Activated T-cell treated with anti-CD3 and anti-CD28 coated beads, Interleukin-2, amount 50 U/mL, for 4 hours (primary cell): Measurements from ENCODE around the gene LTBP1. TPM values are rescaled to one million over a fixed set of nuclear protein-coding genes. Genes with fewer than 3 reads are reported as not detected.

Source experiments
- ATAC-seq, 2 donors: fragments of 200-7000 bp; cut with Tn5 transposase; one replicate each; pipeline ENCODE4 v1.10.0; 2021
- DNase-seq: peaks from one replicate; pipeline ENCODE4 v3.0.0-alpha.2; 2020
- H3K27me3 Mint-ChIP-seq: one replicate; pipeline ENCODE4 v1.8.0; 2021; ENCODE audit warnings: low read depth, mixed read lengths
- H3K36me3 Mint-ChIP-seq: one replicate; pipeline ENCODE4 v1.8.0; 2022; ENCODE audit warnings: mixed read lengths; ENCODE audit not compliant: insufficient read depth
- H3K4me1 Mint-ChIP-seq: one replicate; pipeline ENCODE4 v1.8.0; 2021; ENCODE audit warnings: low read depth, mixed read lengths
- H3K4me3 Mint-ChIP-seq: one replicate; pipeline ENCODE4 v1.8.0; 2021; ENCODE audit warnings: mild to moderate bottlenecking, moderate library complexity, mixed read lengths
- H3K9me3 Mint-ChIP-seq: one replicate; pipeline ENCODE4 v1.8.0; 2021; ENCODE audit warnings: mixed read lengths
- total RNA-seq, 3 donors: library from RNA; stranded (reverse); gene quantifications; one replicate each; pipeline ENCODE4 v1.2.1, GENCODE V29; 2021

Gene LTBP1
- total RNA-seq, 3 donors from 2014 or later = 0.21 to 0.33 (median 0.22) TPM

- peaks cover 3% of the 10 kb centered on the region for H3K27me3 Mint-ChIP-seq
- no peak overlapping the region for H3K4me3 Mint-ChIP-seq
- H3K36me3 Mint-ChIP-seq = no peaks in the 10 kb centered on the region
- ATAC-seq = no peak
- peaks cover 5% of the 10 kb centered on the region for H3K9me3 Mint-ChIP-seq
- no peaks in the 10 kb centered on the region for H3K4me1 Mint-ChIP-seq
- DNase-seq = no peak
Measured at GRCh38 chr2:33116799-33117198, 170.0 kb downstream of the LTBP1 start.

DNA sequence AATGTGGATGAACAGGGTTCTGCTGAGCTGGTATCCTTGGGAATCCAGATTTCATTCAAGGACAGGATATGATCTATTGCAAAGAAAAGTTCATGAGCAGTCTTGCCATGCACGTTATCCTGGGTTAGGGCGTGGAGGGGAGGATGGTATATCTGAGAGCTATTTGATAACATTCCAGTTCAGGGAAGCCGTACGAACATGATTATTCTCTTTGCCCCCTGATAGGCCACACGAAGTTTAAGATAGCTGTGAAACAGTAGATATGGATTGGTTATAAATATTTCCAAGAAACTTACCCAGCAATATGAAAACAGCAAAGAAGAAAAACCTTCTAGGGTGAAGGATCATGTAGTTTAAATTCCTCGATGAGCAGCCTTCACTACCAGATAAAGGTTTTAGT lies 171.9 kb downstream of the LTBP1 start:
- Mint-ChIP-seq H3K4me1 (no peaks in the 10 kb centered on the region), H3K4me3 (no peak overlapping the region), H3K9me3 (peaks cover 5% of the 10 kb centered on the region), H3K27me3 (peaks cover 3% of the 10 kb centered on the region), H3K36me3 (no peaks in the 10 kb centered on the region)
- ATAC-seq = no peak
- DNase-seq = no peak

DNA sequence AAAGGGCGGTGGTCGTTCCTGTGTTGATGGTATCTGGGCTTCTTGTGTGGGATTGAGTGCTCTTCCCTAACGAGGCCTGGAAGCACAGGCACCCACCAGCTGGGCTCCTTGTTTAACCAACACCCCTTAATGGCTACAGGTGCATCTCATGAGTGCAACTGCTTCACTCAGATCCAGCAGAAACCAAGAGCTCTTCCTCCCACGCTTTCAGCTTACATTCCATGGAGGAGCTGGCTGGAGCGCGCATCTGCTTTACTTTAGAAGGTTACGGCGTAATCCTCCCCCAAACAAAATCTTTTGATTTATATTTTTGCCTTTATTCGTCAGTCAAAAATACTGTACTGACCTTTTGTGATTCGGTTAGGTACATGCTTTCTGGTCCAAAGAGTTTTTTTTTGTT lies 174.7 kb downstream of the LTBP1 start:
- Mint-ChIP-seq H3K4me1 (no peaks in the 10 kb centered on the region), H3K4me3 (no peak overlapping the region), H3K9me3 (peaks cover 5% of the 10 kb centered on the region), H3K36me3 (no peaks in the 10 kb centered on the region), H3K27me3 (no peaks in the 10 kb centered on the region)
- DNase-seq = no peak
- ATAC-seq = no peak

GRCh38 chr2:33121925-33122324 lies 175.2 kb downstream of the LTBP1 start:
- no peaks in the 10 kb centered on the region for H3K4me1 Mint-ChIP-seq
- H3K36me3 Mint-ChIP-seq = no peaks in the 10 kb centered on the region
- no peaks in the 10 kb centered on the region for H3K27me3 Mint-ChIP-seq

GRCh38 chr2:33122726-33123125 lies 176.0 kb downstream of the LTBP1 start:
- Mint-ChIP-seq H3K4me3 (no peak overlapping the region), H3K27me3 (peaks cover 3% of the 10 kb centered on the region), H3K36me3 (no peaks in the 10 kb centered on the region), H3K9me3 (peaks cover 5% of the 10 kb centered on the region), H3K4me1 (no peaks in the 10 kb centered on the region)
- ATAC-seq (no peak), DNase-seq (no peak)

More at GRCh38 chr2:33121925-33122324, 175.2 kb downstream of the LTBP1 start:
- DNase-seq (no peak), ATAC-seq (no peak)
- Mint-ChIP-seq H3K4me3 (no peak overlapping the region), H3K9me3 (peaks cover 5% of the 10 kb centered on the region)

DNA sequence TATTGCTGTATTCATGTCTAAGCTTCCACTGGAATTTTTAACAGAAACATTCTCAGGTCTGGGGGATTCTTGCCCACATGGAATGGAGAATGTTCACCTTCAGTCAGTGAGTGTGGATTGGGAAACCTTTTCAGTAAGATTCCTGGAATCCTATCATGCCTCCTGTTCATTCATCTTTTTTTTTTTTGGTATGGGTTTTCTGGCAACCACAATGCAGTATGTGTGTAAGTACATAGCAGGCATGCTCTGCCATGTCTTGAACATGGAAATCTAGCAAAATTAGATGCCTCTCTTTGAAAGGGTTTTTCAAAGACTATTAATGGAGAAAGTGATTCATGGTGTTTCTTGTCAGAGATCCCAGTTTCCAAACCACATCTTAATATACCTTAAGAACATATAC lies 176.5 kb downstream of the LTBP1 start:
- Mint-ChIP-seq H3K4me3 (no peak overlapping the region), H3K9me3 (peaks cover 5% of the 10 kb centered on the region), H3K4me1 (no peaks in the 10 kb centered on the region), H3K27me3 (peaks cover 3% of the 10 kb centered on the region), H3K36me3 (no peaks in the 10 kb centered on the region)
- ATAC-seq = no peak
- DNase-seq = no peak

GRCh38 chr2:33126552-33126951 lies 179.8 kb downstream of the LTBP1 start:
- DNase-seq (no peak), ATAC-seq (no peak)
- H3K4me3 Mint-ChIP-seq = no peak overlapping the region
- H3K36me3 Mint-ChIP-seq = no peaks in the 10 kb centered on the region
- H3K4me1 Mint-ChIP-seq = no peaks in the 10 kb centered on the region
- H3K27me3 Mint-ChIP-seq = peaks cover 3% of the 10 kb centered on the region
- no peaks in the 10 kb centered on the region for H3K9me3 Mint-ChIP-seq

DNA sequence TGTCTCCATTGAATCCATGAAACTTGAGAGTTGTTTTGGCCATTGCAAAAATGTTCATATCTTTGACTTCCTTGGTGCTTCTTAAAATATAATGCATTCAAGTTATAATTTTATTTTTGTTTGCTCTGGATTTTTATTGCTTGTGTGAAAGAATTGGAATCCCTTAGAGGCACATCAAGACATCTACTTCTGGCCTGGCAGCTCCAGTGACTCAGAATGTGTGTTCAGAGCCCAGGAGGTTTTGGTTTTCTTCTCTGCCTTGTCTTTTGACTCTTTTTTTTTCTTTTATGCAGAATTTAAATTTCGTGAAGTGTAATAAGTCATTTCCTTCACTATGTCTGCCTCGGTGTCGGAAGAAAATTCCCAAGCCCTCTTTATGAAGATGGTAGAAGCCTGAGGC lies 180.2 kb downstream of the LTBP1 start:
- no peaks in the 10 kb centered on the region for H3K9me3 Mint-ChIP-seq
- DNase-seq (no peak), ATAC-seq (no peak)
- no peaks in the 10 kb centered on the region for H3K36me3 Mint-ChIP-seq
- H3K4me3 Mint-ChIP-seq = no peak overlapping the region
- H3K4me1 Mint-ChIP-seq = no peaks in the 10 kb centered on the region
- peaks cover 3% of the 10 kb centered on the region for H3K27me3 Mint-ChIP-seq

DNA sequence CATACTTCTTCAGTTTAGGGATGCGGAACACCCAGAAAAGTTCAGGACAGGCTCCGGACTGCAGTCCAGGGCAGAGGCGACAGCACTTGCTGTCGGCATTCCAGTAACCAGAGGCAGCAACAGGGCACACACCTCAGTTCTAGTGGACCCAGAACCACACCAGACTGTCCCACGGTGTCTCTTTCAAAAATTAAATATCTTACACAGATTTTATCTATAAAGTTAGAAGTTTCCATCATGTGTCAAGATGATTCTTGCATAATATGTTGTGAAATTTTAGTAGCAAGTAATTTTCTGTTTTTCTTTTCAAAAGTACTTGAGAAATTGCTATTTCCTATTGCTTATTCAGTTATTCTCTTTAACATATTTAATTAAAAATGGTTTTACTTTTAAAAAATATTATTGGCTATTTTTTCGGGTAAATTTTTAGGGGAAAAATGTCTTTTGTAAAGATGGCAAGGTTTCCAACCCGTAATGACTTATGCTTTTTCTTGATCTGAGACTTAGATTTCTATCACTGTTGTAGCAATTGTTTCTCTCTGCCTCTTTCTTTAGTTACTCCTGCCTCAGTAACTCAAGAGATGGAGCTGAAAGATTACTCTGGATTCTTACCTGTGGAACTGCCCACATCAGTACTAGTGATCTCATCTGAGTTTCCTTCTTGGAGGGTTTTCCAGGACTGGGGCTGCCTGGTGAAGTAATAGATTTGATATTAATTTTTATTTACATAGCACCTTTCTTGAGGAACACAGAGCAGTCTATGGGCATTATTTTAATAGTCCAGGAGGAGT lies 182.7 kb downstream of the LTBP1 start:
- H3K27me3 Mint-ChIP-seq = peaks cover 3% of the 10 kb centered on the region
- H3K36me3 Mint-ChIP-seq = no peaks in the 10 kb centered on the region
- no peak overlapping the region for H3K4me3 Mint-ChIP-seq
- ATAC-seq (no peak), DNase-seq (no peak)
- H3K9me3 Mint-ChIP-seq = no peaks in the 10 kb centered on the region
- no peaks in the 10 kb centered on the region for H3K4me1 Mint-ChIP-seq

- Mint-ChIP-seq H3K4me1 (no peaks in the 10 kb centered on the region), H3K4me3 (no peak overlapping the region), H3K36me3 (no peaks in the 10 kb centered on the region), H3K9me3 (no peaks in the 10 kb centered on the region), H3K27me3 (peaks cover 3% of the 10 kb centered on the region)
- no peak for DNase-seq
- no peak for ATAC-seq
Measured at GRCh38 chr2:33130054-33130447, 183.3 kb downstream of the LTBP1 start.

DNA sequence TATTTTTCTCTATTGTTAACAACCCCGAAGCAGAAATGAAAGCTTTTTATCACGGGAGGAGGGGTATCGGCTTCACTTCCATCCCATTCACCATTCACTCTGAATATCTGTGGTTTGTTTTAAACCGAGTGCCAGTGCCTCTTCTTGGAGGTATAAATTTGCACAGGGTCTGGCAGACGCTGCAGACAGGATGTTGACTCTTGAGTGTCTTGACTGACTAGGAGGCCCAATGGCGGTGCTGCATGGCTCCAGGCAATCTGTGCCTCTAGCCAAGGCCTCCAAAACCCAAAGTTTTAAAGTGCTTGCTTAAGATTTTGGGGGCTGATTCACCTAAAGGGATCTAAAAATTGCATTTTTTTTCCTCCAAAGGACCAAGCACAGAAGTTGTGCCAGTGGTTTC lies 183.8 kb downstream of the LTBP1 start:
- ATAC-seq = no peak
- Mint-ChIP-seq H3K4me1 (no peaks in the 10 kb centered on the region), H3K9me3 (no peaks in the 10 kb centered on the region), H3K36me3 (no peaks in the 10 kb centered on the region), H3K27me3 (peaks cover 3% of the 10 kb centered on the region), H3K4me3 (no peak overlapping the region)
- DNase-seq = no peak

DNA sequence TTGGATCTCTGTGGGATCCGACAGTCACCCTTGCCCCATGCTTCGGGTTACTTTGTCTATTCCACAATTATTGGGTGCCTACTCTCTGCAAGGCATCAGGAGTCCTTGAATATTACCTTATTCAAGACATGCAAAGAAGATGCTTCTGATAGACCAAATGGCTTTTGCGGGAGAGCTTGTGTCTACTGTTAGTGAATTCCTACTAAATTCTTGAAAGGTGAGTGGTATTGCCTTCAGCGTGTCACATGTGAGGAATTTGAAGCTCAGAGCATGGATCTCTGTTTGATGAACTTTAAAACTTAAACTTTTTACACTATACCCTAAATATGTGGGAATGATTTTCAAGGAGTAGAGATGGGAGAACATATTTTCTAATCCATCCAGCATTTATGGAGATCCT lies 184.4 kb downstream of the LTBP1 start:
- no peaks in the 10 kb centered on the region for H3K4me1 Mint-ChIP-seq
- no peak overlapping the region for H3K4me3 Mint-ChIP-seq
- DNase-seq = no peak
- H3K27me3 Mint-ChIP-seq = peaks cover 3% of the 10 kb centered on the region
- no peaks in the 10 kb centered on the region for H3K9me3 Mint-ChIP-seq
- H3K36me3 Mint-ChIP-seq = no peaks in the 10 kb centered on the region
- ATAC-seq = no peak

- no peaks in the 10 kb centered on the region for H3K4me1 Mint-ChIP-seq
- no peak for ATAC-seq
- H3K27me3 Mint-ChIP-seq = peaks cover 3% of the 10 kb centered on the region
- no peaks in the 10 kb centered on the region for H3K36me3 Mint-ChIP-seq
- no peak for DNase-seq
- no peaks in the 10 kb centered on the region for H3K9me3 Mint-ChIP-seq
- no peak overlapping the region for H3K4me3 Mint-ChIP-seq
Measured at GRCh38 chr2:33131749-33132148, 185.0 kb downstream of the LTBP1 start.

DNA sequence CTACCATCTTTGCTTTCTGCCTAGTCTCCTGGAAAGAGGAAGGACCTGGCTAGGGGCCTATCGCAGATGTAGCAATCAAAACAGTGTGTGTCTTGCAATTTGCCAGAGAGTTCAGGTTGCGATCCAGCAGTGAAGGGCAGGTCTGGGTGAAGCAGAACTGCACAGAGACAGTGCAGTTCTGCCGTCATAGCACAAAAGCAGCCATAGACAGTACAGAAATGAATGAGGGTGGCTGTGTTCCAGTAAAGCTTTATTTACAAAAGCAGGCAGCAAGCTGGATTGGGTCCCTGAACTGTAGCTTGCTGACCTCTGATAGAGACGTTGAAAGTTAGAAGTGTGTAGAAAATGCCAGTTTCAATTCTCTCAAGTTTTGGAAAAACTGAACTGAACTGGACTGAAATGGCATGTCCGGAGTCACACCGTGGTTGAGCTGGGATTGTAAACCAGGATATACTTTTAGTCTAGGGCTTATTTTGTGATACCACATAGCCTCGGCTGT lies 186.8 kb downstream of the LTBP1 start:
- no peak for ATAC-seq
- DNase-seq = no peak
- H3K9me3 Mint-ChIP-seq = no peaks in the 10 kb centered on the region
- H3K4me3 Mint-ChIP-seq = no peak overlapping the region
- no peaks in the 10 kb centered on the region for H3K4me1 Mint-ChIP-seq
- H3K27me3 Mint-ChIP-seq = no peaks in the 10 kb centered on the region
- no peaks in the 10 kb centered on the region for H3K36me3 Mint-ChIP-seq

GRCh38 chr2:33134086-33134771 lies 187.5 kb downstream of the LTBP1 start:
- Mint-ChIP-seq H3K36me3 (no peaks in the 10 kb centered on the region), H3K27me3 (no peaks in the 10 kb centered on the region), H3K4me3 (no peak overlapping the region), H3K9me3 (no peaks in the 10 kb centered on the region), H3K4me1 (no peaks in the 10 kb centered on the region)
- DNase-seq (no peak), ATAC-seq (no peak)
